Measurements from ENCODE around the gene PXDC1.

The PXDC1 gene, protein sequence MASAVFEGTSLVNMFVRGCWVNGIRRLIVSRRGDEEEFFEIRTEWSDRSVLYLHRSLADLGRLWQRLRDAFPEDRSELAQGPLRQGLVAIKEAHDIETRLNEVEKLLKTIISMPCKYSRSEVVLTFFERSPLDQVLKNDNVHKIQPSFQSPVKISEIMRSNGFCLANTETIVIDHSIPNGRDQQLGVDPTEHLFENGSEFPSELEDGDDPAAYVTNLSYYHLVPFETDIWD

DNA sequence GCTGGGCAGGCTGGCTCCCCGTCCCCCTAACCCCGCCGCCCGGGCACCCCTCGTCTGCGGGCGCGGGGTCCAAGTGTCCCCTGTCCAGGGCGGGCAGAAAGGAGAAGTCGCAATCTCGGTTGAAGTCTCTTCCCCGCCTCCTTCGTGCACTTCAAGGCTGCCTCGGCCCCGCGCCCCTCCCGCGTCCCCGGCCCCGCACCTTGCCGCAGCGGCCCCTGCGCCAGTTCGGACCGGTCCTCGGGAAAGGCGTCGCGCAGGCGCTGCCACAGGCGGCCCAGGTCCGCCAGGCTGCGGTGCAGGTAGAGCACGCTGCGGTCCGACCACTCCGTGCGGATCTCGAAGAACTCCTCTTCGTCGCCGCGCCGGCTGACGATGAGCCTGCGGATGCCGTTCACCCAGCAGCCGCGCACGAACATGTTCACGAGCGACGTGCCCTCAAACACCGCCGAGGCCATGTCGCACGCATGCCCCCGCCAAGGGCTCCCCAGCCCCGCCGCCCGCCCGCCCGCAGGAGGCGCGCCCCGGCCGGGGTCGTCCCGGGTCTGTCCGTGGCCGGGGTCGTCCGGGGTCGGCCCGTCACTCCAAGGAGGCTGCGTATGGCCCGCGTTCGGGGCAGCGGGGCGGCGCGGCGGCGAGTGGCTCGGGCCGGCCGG is at the start of gene PXDC1:
TSS of gene PXDC1 (minus strand) at position 637 of the 653 bp plus-strand sequence. CDS start at position 455, 182 bp downstream.
- no peak for DNase-seq

DNA sequence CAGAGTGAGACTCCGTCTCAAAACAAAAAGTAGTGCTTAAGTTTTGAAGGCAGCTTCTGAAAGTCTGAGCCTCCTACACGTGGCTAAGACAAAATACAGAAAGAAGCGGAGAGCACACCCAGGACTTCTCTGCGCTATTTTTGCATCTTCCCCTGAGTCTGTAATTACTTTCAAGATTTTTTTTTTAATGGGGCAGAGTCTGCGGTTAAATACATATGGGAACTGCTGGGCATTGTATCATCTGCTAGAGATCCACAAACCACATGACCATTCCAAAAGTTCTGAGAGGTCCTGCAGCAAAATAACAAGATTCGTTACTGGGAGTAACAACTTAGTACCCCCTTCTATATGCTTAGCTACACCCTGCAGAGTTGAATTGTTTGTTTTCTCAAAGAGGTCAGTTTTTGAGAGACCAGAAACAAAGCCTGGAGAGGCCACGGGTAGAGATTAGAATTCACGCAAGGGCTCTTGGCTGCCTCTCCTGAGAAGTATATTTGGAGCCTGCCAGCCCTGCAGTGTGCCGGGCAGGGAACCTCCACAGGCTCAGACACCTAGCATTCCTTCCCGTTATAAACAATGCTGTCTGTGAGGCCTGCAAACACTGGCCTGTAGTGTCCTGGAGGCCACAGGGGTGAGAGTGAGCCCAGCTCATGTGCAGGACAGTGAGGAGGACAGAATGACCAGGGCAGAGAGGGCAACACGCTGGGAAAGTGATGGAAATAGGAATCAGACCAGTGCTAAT is 49.5 kb upstream of the PXDC1 start:
- DNase-seq, result no peak

DNA sequence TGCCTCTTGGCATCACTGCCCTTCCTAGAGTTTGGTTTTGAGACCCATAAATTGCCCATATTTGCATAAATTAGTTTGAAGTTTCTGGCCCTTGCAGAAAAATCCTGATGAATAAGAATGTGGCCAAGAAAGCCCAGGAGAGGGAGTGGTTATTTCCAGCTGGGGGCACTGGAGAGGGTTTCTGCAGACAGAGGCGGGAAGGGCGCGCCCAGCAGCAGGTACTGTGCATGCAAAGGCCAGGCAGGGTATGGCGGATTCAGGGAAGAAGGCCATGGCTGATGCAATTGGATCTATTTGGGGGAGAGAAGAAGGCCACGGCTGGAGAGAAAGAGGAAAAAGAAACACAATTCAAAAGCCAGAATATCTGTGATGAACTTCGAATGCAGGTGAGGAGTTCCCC is 48.2 kb upstream of the PXDC1 start:
- no peak for DNase-seq

DNA sequence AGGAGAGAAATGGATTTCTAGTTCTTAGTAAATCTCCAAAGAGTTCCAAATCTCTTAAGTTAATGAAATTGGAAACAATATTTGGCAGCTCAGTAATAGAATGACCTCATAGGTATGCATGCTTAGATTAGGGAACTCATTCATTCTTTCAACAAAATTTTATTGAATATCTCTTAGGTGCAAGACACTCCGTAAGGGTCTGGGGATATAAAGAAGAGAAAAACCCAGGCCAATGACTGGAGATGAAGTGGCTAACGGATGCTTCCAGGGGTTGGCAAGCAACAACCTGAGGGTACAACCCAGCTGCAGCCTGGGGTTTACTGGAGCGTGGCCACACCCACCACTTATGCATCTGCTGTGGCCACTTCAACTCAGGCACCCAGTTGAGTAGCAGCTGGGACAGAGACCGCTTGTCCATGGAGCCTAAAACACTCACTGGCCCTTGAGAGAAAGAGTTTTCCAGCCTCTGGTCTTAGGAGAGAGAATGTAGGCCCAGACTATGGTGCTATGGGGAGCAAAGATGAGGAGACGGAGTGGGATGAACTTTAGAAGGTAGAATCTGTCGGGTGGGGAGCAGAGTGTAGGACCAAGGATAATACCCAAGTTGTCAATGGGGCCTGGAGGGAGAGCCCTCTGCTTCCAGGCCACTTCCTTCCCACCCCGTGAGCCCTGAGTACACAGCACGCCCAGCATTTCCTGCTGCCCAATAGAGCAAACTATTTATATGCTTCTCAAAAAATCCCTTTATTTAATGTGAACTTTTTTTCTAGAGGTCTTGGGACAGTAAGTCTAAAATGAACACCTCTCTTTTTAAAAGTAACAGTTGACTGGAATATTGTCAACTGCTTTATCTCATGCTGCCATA is 46.8 kb upstream of the PXDC1 start:
- no peak for DNase-seq

DNA sequence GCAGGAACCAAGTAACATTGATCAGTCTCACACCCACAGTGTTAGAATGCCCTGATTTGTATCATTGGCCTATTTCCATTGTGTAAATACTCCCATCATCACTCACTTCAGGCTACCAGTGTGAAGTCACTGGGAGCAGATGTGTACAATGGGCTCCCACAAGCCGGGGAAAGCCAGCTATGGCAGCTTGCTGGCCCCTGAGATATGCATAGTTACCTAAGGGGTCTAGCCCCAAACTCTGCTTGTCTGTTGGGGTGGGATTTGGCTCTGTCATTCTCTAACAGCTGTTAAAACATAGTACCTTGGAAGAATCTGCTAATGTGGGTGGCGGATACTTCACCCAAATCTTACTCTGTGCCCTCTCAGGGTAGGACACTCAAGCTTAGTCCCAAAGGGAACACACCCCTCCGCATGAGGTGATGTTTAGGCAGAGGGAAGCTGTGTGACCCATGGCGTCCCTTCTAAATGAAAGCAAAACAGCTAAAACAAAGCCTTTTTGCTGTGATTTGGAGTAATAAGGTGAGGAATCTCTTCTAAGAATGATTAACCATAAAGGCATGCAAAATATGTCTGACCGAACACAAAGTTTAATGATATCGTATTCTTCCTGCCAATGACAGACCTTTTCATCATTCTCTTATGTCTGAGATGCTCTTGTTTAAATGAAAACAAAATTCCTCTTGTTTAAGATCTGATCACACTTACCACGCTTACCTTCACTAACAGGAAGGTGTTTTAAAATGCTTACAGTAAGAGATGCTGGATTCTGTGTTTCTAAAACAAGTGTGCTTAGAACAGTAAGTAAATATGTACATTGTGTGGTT is 45.9 kb upstream of the PXDC1 start:
- DNase-seq, result no peak

DNA sequence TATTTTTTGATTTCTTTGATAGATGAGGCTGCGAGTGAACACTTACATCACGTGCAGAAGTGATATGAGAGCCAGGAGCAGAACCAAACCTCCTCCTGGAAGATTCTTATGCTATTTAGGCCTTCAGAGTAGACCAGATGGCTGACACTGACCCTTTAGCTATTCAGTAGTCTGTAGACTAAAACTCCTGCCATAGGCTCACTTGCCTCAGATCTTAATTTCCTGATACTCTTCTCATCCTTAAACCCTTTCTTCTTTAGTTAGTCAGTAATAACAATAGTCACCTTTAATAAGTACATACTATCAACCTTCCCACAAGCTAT is 45.2 kb upstream of the PXDC1 start:
- DNase-seq, result no peak

DNA sequence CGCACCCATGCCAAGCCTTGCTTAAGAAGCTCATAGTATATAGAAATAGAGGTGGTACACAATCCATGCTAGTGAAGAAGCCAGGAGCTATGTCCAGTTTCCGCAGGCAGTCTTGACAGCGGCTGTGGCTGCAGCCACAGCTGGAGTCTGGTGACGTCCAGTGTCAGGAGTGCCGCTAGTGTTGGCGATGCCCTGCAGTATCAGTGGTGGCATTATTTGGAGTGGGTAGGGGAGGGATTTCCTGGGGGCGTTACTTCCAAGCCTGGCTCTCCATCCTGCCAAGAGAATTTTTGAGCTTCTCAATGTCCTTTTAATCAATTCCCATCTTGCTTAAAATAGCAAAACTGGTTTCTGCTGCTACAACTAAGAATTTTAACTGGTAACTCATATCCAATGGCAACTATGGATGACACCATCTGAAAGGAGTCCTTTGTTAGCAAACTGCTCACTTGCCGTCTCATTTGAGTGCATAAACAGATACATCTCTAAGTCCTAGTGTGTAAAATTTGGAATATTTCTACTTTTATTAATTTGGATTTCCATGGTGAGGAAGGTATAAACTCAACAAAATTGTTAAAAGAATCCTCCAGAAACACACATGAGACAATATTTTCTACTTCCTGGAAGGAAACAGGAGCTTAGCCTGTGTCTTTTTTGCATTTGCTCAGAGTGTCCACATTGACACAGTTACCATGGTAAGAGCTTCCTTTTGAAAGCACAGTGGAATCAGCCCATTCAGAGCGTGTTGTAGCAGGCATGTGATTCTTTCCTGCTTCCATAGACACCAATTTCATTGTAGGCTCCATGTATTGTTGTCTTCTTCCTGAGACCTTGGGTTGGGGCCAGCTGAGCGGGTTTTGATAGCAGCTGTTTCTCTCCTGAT is 44.6 kb upstream of the PXDC1 start:
- no peak for DNase-seq

DNA sequence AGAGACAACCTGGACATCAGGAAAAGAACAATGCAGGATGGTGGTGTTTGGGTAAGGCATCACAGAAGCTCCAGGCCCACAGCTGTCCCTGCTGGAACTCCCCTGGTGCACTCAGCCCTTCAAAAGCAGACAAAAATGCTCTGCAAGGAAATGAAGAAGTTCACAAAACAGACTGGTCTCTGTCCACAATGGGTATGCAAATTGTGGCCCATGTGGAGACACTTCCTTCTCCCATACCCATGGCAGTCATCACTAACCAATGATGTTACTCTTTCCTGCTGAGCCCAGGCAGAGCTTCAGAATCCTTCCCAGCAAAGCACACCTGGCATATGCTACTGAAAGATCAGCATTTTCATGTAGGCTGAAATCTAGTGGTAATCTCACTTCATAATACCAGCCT is 42.6 kb upstream of the PXDC1 start:
- DNase-seq, result no peak

DNA sequence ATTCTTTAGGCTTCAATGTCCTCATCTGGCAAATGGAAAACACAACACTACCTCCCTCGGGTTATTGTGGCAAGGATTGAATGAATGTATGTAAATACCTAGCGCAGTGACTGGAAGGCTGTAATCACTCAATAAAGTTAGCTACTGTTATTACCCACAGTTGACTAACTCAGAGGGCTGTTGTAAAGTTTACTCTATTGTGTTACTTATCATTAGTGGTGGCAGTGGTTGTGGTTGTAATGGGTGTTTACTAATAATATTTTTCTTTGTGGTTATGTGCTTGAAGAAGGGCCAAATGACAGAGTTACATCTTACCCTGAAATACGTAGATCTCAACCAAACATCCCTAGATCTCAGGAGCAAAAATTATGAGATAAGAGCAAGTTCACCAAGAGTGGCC is 42.0 kb upstream of the PXDC1 start:
- DNase-seq, result no peak

DNA sequence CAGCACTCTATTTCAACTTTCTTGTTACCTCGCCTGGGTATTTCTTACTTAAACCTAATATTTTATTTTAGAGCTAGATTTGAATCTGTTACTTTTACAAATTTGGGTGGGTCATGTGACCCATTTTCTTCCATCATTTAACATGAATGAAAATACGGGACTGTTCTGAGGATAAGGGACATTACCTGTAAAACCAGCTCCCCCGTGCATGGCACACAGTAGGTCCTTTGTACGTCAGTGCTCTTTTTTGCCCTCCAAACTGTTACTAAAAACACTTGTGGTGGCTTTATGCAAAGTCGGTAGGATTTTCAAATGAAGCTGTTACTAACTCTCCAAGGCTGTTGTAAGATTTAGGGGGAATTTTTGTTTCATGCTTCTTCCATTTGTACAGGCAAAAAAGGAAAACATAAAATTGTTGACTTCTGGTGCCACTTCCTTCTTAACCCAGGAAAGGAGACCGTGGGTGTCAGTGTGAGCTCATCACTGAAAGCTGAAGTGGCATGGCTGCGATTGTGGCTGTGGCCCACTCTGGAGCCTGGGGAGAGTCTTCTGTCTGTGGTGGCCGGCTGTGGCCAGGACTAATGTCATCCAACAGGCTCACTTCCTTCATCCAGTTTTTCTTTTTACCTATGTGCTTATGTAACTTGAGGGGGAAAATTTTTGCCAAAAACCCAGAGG is 40.2 kb upstream of the PXDC1 start:
- DNase-seq, result no peak

DNA sequence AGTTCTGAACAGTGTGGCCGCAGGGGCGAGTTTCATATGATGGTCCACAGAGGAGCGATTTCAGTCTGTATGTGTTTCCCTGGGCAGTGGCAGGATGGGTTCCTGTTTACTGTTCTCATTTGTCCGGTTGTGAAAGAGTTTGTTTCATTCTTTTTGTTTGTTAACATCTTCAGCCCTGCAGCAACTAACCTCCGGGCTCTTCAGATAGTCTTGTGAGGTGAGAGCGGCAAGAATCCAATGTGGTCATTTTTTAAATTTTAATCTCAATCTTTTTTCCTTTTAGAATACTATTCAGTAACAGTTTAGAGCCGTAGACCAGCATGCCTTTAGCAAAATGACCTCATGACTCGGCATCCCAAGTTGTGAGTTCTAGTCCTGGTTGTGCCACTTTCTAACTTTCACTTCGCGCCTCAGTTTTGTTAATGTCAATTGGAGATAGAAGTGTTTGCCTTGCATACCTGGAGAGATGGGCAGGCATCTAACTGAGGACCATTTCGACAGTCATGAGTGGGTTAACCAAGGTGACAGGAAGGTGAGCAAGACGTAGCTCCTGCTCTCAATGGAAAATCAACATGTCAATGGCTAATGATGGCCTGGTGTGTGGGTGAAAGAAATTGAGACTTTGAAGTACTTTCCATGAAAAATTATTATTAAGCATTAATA is 38.5 kb upstream of the PXDC1 start:
- no peak for DNase-seq

DNA sequence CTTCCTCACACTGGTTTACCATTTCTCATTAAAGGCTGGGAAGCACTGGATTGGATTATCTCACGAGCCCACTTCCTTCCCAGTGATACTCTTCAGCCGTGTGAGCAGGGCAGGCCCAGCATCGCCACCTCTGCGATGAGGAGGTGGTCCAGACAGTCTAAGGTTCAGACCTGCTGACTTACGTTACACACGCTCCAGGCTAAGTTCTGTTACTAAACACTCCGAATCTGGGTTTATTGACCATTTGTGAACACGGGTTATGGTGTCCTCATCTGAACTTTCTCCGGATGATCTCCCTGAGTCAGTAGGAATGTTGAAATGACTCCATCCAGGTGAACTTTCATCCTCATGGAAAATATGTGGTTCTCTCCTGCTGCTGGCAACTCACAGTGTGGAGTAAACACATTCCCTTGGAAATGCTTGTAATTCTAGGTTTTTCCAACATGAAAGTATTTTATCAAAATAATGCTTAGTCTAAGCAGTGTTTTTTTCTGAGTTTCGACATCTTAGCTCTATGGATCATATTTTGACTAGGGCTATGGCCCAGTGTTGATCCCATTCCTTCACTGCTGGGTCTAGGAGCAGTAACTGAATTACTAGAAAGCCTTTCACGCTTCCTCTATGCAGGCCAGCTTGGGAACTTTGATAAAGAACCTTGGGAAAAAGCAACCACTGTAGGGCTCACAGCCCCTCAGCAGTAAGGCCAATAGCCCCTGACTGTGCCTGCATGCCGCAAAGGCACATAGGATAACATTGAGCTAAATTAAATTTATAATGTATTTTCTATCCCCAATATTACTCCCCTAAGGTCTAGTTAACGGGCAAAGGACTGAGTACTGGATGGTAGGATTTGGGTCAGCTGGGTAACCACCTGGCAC is 37.7 kb upstream of the PXDC1 start:
- DNase-seq, result no peak

DNA sequence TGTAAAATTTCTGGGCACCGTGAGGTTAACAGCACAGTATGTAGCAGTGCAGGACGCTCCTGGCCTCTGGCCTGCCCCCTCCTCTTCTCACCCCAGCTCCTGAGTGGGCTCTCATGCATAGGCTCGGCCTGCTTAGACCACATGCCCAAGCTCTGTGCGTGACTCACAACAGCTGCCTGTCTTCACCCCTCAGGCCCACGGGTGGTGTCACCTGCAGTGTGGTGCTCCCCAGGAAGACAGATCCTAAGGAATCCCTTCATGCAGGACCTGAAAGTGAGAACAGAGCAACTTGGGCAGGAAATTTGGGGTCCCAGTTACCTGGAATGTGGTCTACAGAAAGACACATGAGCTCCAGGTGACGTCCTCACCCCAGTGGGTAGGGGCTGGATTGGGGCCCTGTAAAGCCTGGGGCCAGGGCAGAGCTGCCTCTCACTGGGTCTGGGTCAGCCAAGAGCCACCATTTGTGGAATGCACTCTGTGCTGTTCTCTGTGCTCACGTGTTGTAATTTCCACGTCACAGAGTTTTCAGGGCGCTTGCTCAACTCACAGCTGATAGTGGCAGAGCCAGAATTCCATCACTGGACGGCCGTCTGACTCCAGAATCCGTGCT is 37.0 kb upstream of the PXDC1 start:
- DNase-seq, result no peak

DNA sequence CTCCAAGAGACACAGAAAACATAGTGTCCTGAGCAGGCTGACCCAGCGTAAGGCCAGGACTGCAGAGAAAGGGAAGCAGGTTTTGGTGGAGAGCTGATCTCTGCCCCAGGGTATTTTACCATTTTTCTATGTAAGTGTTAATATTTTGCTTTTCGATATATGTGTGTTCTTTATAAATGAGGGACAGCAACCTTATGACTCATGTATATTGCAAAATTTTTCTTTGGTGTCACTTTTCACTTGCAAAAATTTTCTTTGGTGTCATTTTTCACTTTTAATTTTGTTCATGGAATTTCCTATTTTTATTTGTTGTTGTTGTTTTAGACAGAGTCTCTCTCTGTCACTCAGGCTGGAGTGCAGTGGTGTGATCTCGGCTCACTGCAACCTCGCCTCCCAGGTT is 34.6 kb upstream of the PXDC1 start:
- no peak for DNase-seq

DNA sequence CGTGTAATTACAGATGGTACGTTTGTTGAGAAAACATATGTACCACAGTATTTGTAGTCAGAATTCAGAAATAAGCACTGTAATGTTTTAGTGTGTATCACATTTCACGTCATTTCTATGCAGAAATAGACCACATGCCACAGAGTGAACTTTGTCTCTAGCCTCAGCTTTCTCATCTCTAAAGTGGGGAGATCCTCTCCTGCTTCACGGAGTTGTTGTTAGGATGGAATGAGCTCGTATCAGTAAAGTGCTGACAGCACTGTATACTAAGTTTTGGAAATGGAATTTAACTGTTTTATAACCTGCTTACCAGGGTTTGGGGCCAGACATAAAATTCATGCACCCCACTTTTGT is 34.2 kb upstream of the PXDC1 start:
- no peak for DNase-seq

DNA sequence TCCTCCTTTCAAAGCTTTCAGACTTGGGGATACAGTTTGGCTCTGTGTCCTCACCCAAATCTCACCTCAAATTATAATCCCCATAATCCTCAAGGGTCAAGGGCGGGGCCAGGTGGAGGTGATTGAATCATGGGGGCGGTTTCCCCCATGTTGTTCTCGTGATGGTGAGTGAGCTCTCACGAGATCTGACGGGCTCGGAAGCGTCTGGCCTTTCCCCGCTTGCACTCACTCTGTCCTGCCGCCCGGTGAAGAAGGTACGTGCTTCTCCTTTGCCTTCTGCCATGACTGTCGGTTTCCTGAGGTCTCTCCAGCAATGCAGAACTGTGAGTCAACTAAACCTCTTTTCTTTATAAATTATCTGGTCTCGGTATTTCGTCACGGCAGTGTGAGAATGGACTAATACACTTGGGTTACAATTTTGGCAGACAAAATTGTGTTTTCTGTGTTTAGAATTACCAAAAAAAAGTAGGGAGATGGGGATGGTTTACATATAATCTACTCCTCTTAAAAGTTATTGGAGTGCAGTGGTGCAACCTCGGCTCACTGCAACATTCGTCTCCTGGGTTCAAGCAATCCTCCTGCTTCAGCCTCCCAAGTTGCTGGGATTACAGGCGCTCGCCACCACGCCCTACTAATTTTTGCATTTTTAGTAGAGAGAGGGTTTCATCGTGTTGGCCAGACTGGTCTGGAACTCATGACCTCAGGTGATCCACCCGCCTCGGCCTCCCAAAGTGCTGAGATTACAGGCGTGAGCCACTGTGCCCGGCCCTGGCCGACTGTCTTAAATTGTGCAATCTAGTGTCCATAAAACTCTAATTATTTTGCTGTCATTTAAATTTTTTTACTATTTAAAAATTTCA is 33.6 kb upstream of the PXDC1 start:
- DNase-seq, result no peak

DNA sequence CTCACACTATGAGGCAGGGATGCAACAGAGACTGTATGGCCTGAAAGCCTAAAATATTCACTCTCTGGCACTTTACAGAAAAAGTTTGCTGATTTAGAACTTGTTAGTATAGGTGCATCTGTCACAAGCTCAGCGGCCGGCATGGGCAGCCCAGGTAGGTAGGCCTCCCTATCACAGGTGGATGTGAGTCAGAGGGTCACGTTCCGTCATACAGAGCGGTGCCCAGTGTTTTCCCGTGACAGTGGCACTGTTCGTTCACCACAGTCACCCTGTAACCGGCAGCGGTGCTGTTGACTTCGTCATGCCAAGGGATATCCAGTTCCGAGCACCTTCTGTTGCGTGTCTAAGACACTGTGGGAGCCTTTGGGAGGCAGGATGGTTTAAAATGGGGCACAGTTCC is 32.9 kb upstream of the PXDC1 start:
- DNase-seq, result no peak

All from activated CD8-positive, alpha-beta memory T cell treated with anti-CD3 and anti-CD28 coated beads, Interleukin-2, amount 50 U/mL, for 48 hours (primary cell).